Trophoblast cell (in vitro differentiated cells and primary cell): ENCODE data around the gene PTPN9.

Experiments used
- DNase-seq, 2 donors: peaks; one replicate each; pipeline ENCODE4 v3.0.0-alpha.2; 2016
- H2AFZ ChIP-seq: 2 replicates; pipeline ENCODE4 v1.6.1; 2013; ENCODE audit warnings: low read length, moderate library complexity, mild to moderate bottlenecking; ENCODE audit not compliant: insufficient read depth, poor library complexity
- H2AK5ac ChIP-seq: 2 replicates; pipeline ENCODE4 v1.6.1; 2013; ENCODE audit warnings: mild to moderate bottlenecking, low read length
- H2BK120ac ChIP-seq: 2 replicates; pipeline ENCODE4 v1.6.1; 2013; ENCODE audit warnings: low read length, mild to moderate bottlenecking, moderate library complexity; ENCODE audit not compliant: insufficient read depth, poor library complexity
- H2BK12ac ChIP-seq: 2 replicates; pipeline ENCODE4 v1.6.1; 2013; ENCODE audit warnings: mild to moderate bottlenecking, low read length, moderate library complexity
- H2BK5ac ChIP-seq: 2 replicates; pipeline ENCODE4 v1.6.1; 2013; ENCODE audit warnings: low read length, low read depth, moderate library complexity, mild to moderate bottlenecking; ENCODE audit not compliant: poor library complexity
- H3K14ac ChIP-seq: 2 replicates; pipeline ENCODE4 v1.6.1; 2013; ENCODE audit warnings: mild to moderate bottlenecking, low read length
- H3K18ac ChIP-seq: 2 replicates; pipeline ENCODE4 v1.6.1; 2013; ENCODE audit warnings: mild to moderate bottlenecking, low read length
- H3K23ac ChIP-seq: 2 replicates; pipeline ENCODE4 v1.6.1; 2013; ENCODE audit warnings: low read length
- H3K27ac ChIP-seq: 2 replicates; pipeline ENCODE4 v1.5.1; 2013; ENCODE audit warnings: low read depth, mild to moderate bottlenecking, inconsistent platforms, low read length, moderate library complexity
- H3K27me3 ChIP-seq: 2 replicates; pipeline ENCODE4 v1.6.1; 2013; ENCODE audit warnings: inconsistent platforms, mild to moderate bottlenecking, low read length, moderate library complexity; ENCODE audit not compliant: insufficient read depth
- H3K36me3 ChIP-seq, 2 experiments: 1 replicate in 1 of 2; 2 replicates in 1 of 2; pipeline ENCODE4 v1.6.1; 2013; ENCODE audit warnings: low read length in 2 of 2, mild to moderate bottlenecking in 2 of 2, moderate library complexity in 1 of 2; ENCODE audit not compliant: insufficient read depth in 2 of 2, control insufficient read depth in 1 of 2
- H3K4ac ChIP-seq: 2 replicates; pipeline ENCODE4 v1.6.1; 2013; ENCODE audit warnings: low read depth, mild to moderate bottlenecking, low read length, moderate library complexity
- H3K4me1 ChIP-seq, 2 experiments: 1 replicate in 1 of 2; 2 replicates in 1 of 2; pipeline ENCODE4 v1.6.1; 2013; ENCODE audit warnings: low read length in 2 of 2, mild to moderate bottlenecking in 2 of 2, moderate library complexity in 1 of 2; ENCODE audit not compliant: insufficient read depth in 2 of 2, control insufficient read depth in 1 of 2
- H3K4me2 ChIP-seq: 2 replicates; pipeline ENCODE4 v1.6.1; 2013; ENCODE audit warnings: inconsistent platforms, mild to moderate bottlenecking, low read length, moderate library complexity
- H3K4me3 ChIP-seq: 2 replicates; pipeline ENCODE4 v1.5.1; 2013; ENCODE audit warnings: mild to moderate bottlenecking, low read depth, low read length, inconsistent platforms
- H3K79me1 ChIP-seq: one replicate; pipeline ENCODE4 v1.6.1; 2013; ENCODE audit warnings: low read length
- H3K79me2 ChIP-seq: 2 replicates; pipeline ENCODE4 v1.6.1; 2013; ENCODE audit warnings: low read length, mild to moderate bottlenecking; ENCODE audit not compliant: control insufficient read depth, insufficient read depth, poor library complexity
- H3K9ac ChIP-seq: 2 replicates; pipeline ENCODE4 v1.6.1; 2013; ENCODE audit warnings: mild to moderate bottlenecking, low read length
- H3K9me3 ChIP-seq: 2 replicates; pipeline ENCODE4 v1.6.1; 2013; ENCODE audit warnings: low read depth, mild to moderate bottlenecking, control low read depth, inconsistent platforms, low read length; ENCODE audit not compliant: insufficient read depth
- H4K12ac ChIP-seq: 2 replicates; pipeline ENCODE4 v1.6.1; 2013; ENCODE audit warnings: low read depth, mild to moderate bottlenecking, low read length, moderate library complexity
- H4K8ac ChIP-seq: 2 replicates; pipeline ENCODE4 v1.6.1; 2013; ENCODE audit warnings: low read depth, mild to moderate bottlenecking, low read length, moderate library complexity
- H4K91ac ChIP-seq: one replicate; pipeline ENCODE4 v1.6.1; 2013; ENCODE audit warnings: low read depth, mild to moderate bottlenecking, low read length, moderate library complexity
- WGBS: extraction: QIAGEN DNeasy Blood & Tissue Kit; methylation state at CpG from one replicate; pipeline ENCODE4 v1.1.7; 2013; ENCODE audit warnings: missing lambda C conversion rate; ENCODE audit not compliant: insufficient read length, insufficient coverage; ENCODE audit errors: extremely low coverage; 5-methylcytosine and 5-hydroxymethylcytosine counted together

The PTPN9 gene

DNA sequence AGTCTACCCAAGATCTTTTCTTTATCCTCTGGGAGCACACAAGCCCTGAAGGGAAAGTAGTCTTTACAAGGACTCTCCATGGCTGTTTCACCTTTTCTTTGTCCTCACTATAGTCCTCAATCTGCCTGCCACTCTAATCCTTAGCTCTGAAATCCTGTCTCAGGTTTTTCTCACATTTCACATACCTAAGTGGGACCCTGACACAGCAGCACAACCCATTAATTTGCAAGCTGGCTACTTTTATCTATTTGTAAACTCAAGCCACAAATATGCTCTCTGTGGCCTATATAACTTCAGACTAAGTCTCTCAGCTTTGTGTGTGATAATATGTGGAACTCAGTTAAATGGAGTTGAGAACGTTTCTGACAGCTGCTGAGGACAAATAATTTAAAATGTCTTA is 147.4 kb downstream of the PTPN9 start:
- Histone ChIP-seq H3K23ac (no peak overlapping the region), H3K27ac (no peak overlapping the region)

DNA sequence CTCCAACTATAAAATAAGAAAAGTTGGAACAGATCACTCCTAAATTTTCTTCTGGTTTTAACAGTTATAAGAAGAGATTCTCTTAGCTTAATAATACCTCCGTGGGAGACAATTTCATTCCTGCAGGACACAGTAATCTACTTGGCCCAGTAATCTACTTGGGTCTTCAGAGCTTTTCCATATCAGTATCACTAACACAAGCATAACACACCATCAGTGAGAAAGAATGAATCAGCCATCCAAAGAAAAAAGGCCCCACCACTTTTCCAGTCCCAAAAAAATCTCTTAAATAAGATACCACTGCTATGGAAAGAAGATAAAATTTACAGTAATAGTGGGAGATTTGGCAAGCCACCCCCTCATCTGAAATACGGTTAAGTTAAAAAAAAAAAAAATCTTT is 147.8 kb downstream of the PTPN9 start:
- no peak overlapping the region for H3K4ac ChIP-seq

More for the DNA sequence above, 147.4 kb downstream of the PTPN9 start:
- no peak overlapping the region for H2BK12ac ChIP-seq
- no peak overlapping the region for H3K18ac ChIP-seq
- no peak for DNase-seq
- no peak overlapping the region for H3K4me2 ChIP-seq
- H4K91ac ChIP-seq = no peak overlapping the region
- peaks cover 22 to 26% of the 10 kb centered on the region in 2 experiments for H3K36me3 ChIP-seq
- no CpG with 5 or more reads among the region's 1 CpG for WGBS
- no peaks in the 10 kb centered on the region for H3K79me1 ChIP-seq
- H4K12ac ChIP-seq = no peak overlapping the region
- H2BK120ac ChIP-seq = no peak overlapping the region
- no peak overlapping the region for H3K4ac ChIP-seq
- no peak overlapping the region for H3K9ac ChIP-seq
- H3K14ac ChIP-seq = no peak overlapping the region
- H3K27me3 ChIP-seq = no peaks in the 10 kb centered on the region
- no peaks in the 10 kb centered on the region for H3K4me1 ChIP-seq
- no peak overlapping the region for H3K4me3 ChIP-seq
- H4K8ac ChIP-seq = no peak overlapping the region
- no peak overlapping the region for H2AFZ ChIP-seq
- peaks cover 2% of the 10 kb centered on the region for H3K79me2 ChIP-seq
- peaks cover 2% of the 10 kb centered on the region for H3K9me3 ChIP-seq
- no peak overlapping the region for H2AK5ac ChIP-seq
- no peak overlapping the region for H2BK5ac ChIP-seq

DNA sequence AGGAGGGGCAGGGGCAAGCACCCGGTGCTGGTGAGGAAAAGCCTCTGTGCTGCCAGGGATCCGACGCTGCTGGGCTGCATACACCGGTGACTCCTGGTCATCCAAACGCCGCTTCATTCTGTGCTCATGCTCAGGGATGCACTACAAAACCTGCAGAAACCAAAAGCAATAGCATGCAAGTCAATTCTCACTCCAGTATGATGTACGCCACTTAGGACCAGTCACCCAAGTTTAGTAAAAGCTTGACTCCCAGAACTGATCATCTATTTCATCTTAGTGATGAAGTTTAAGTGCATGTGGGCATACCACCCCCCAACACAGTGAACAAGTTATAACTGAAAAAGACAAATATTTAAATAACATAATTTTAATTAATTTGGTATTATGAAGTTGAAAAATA is 148.9 kb downstream of the PTPN9 start:
- H3K23ac ChIP-seq = peak overlapping the region; percentile 6
- H3K79me2 ChIP-seq = peaks cover 2% of the 10 kb centered on the region

More for the DNA sequence above, 147.8 kb downstream of the PTPN9 start:
- Histone ChIP-seq H4K91ac (no peak overlapping the region), H3K79me1 (no peaks in the 10 kb centered on the region), H3K23ac (no peak overlapping the region), H2AFZ (no peak overlapping the region), H3K14ac (no peak overlapping the region), H2BK120ac (no peak overlapping the region), H3K9me3 (peaks cover 2% of the 10 kb centered on the region), H3K4me1 (no peaks in the 10 kb centered on the region), H2AK5ac (no peak overlapping the region), H3K9ac (no peak overlapping the region), H2BK12ac (no peak overlapping the region), H3K4me3 (no peak overlapping the region), H3K27me3 (no peaks in the 10 kb centered on the region), H2BK5ac (no peak overlapping the region), H3K27ac (no peak overlapping the region), H3K79me2 (peaks cover 2% of the 10 kb centered on the region), H3K18ac (no peak overlapping the region), H4K8ac (no peak overlapping the region), H4K12ac (no peak overlapping the region), H3K4me2 (no peak overlapping the region), H3K36me3 (peaks cover 25 to 29% of the 10 kb centered on the region in 2 experiments)
- no CpG with 5 or more reads among the region's 2 CpGs for WGBS
- DNase-seq = no peak

GRCh38 chr15:75428152-75428551 is 151.0 kb downstream of the PTPN9 start:
- Histone ChIP-seq H3K23ac (no peak overlapping the region), H2BK120ac (no peak overlapping the region), H3K9me3 (peaks cover 2% of the 10 kb centered on the region), H2AK5ac (no peak overlapping the region), H3K4me1 (no peaks in the 10 kb centered on the region), H2AFZ (no peak overlapping the region), H3K18ac (no peak overlapping the region), H2BK12ac (no peak overlapping the region), H3K4me3 (no peak overlapping the region), H4K8ac (no peak overlapping the region), H3K79me2 (peaks cover 2% of the 10 kb centered on the region), H4K91ac (no peak overlapping the region), H4K12ac (no peak overlapping the region), H3K4me2 (no peak overlapping the region), H3K9ac (no peak overlapping the region), H3K27ac (no peak overlapping the region), H2BK5ac (no peak overlapping the region), H3K27me3 (no peaks in the 10 kb centered on the region), H3K14ac (no peak overlapping the region), H3K79me1 (no peaks in the 10 kb centered on the region), H3K4ac (no peak overlapping the region), H3K36me3 (peaks cover 22 to 29% of the 10 kb centered on the region in 2 experiments)
- DNase-seq = no peak
- WGBS = no CpG with 5 or more reads among the region's 3 CpGs

More for the DNA sequence above, 148.9 kb downstream of the PTPN9 start:
- Histone ChIP-seq H3K9me3 (peaks cover 2% of the 10 kb centered on the region), H3K9ac (no peak overlapping the region), H2BK12ac (no peak overlapping the region), H3K18ac (no peak overlapping the region), H4K12ac (no peak overlapping the region), H2AFZ (no peak overlapping the region), H3K27me3 (no peaks in the 10 kb centered on the region), H3K4me2 (no peak overlapping the region), H2AK5ac (no peak overlapping the region), H2BK120ac (no peak overlapping the region), H3K14ac (no peak overlapping the region), H3K79me1 (no peaks in the 10 kb centered on the region), H3K36me3 (peaks cover 19 to 24% of the 10 kb centered on the region in 2 experiments), H3K4me3 (peak overlapping the region; percentile 23), H3K27ac (no peak overlapping the region), H4K91ac (no peak overlapping the region), H4K8ac (no peak overlapping the region), H3K4me1 (no peaks in the 10 kb centered on the region), H2BK5ac (no peak overlapping the region), H3K4ac (no peak overlapping the region)
- no CpG with 5 or more reads among the region's 7 CpGs for whole genome bisulfite sequencing
- no peak for DNase-seq
